HG02970 (cell line): ENCODE measurements around the gene CFAP74.

ENCODE experiments used
- ATAC-seq: cut with Tn5 transposase; IDR thresholded peaks from one replicate; pipeline ENCODE4 v1.9.1; 2021; ENCODE audit warnings: mild to moderate bottlenecking, moderate library complexity, moderate number of reproducible peaks; ENCODE audit not compliant: unreplicated experiment, low FRiP score

CFAP74 gene

DNA sequence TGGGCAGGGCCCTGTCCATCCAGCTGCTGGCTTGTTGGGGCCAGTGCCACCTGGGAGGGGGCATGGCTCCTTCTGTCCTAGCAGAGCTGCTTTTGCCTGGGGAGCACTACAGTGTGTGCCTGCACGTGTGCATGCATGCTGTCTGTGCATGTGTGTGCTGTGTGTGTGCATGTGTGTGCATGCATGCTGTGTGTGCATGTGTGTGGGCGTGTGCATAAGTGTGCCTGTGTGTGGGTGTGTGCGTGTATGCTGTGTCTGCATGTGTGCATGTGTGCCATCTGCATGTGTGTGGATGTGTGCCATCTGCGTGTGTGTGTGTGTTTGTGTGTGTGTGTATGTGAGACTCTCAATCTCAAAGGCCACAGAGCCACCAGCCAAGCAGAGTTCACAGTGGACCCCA is 38.3 kb upstream of the CFAP74 start:
- no peak for ATAC-seq

DNA sequence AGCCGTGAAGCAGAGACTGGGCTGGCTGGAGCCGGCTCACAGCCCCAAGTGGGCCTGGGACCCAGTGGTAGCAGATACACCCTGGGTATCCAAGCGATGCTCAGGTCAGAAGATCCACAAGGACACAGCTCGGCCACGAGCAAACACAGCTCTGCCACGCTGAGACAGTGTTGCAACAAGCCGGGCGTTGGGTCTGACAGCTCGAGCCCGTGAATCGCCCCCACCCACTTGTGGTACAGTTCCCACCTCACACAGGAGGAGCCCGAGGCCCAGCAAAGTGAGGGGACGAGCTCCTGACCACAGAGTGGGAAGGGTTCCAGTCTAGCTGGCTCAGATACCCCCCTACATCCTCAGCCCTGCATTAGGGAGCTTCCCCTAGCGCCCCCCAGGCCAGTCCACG is 37.7 kb upstream of the CFAP74 start:
- no peak for ATAC-seq

DNA sequence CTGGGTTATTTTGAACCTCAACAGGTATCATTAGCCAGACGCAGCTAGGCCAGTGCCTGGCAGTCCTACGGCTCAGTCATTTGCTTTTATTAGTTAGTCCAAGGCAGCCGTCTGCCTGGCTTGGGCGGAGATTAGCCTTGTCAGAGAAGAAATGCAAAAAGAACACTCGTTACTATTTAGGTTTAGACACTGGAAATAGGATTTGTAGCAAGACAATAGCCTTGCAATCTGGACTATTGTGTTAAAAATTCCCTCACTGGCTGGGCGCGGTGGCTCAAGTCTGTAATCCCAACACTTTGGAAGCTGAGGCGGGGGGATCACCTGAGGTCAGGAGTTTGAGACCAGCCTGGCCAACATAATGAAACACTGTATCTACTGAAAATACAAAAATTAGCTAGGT is 35.7 kb upstream of the CFAP74 start:
- ATAC-seq: no peak

DNA sequence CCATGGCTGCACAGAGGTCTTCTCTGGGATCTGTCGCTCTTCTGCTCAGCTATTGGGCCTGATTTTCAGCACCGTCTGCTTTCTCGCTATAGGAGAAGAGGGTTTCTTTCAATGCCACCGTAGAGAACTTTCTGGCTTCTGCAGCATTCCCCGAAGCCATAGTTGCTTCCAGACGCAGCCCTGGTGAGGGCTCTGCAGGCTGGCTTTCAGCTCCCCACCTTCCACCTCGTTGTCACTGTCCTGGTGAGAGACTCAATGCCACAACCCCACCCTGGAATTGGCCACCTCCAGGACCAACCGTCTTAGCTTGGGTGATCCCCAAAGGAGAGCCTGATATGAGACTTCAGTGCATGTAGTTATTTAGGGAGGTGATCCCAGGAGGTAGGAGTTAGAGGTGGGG is 34.6 kb upstream of the CFAP74 start:
- no peak for ATAC-seq

DNA sequence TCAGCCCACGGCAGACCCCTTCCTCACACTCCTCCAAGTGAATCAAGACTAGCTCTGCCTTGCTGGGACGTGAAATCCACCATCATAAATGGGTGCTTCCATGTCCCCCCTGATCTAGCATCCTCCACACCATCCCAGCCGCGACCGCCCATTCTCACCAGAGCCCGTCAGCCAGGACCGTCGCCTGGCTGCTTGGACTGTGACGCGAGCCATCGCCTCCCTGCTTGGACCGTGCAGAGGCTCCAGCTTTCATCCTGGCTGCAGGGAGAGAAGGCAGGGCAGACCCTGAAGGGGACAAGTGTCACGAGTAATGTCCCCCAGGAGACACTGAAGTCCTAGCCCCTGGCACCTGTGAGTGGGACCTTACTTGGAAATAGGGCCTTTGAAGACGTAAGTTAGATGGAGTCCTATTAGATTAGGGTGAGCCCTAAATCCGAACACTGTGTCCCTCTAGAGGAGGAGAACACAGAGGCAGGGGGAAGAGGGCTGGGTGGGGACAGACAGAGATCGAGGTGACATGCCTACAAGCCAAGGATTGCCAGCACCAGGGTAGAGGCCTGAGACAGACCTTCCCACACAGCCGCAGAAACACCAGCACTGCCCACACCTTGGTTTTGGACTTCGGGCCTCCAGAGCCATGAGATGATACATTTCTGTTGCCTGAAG is 33.9 kb upstream of the CFAP74 start:
- ATAC-seq: no peak

DNA sequence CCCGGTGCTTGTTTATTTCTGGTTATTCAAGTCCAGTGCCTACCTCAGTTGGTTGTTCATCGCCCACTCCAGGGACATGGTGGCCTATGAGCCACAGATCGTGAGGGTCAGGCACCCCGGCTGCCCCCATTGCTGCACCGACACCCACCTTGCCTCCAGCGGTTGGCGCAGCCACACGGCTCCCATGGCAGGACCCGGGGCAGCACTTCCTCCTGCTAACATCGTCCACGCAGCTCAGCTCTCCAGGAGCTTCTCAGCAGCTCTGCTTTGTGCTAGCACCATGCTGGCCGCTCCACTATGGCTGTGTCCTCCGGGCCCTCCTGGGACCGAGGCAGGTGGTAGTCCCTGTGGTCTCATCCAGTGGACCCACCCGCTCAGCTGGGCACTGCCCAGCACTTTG is 32.7 kb upstream of the CFAP74 start:
- no peak for ATAC-seq

DNA sequence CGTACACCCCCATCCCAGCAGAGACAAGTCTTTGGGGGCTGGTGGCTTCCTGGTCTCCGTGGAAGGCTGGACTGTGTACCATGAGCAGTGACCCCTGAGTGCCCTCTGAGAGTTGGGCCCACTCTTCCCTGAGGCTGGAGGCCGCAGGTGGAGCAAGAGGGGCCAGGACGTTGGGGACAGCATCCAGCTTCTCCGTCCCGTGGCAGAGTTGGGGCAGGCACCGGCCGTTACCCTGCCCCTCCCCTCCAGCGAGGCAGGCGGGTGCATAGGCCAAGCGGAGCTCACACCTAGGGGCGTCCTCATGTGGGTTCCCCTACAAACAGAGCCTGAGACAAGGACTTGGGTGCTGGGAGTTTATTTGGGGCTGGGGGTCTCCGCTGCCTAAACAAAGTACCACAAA is 29.6 kb upstream of the CFAP74 start:
- ATAC-seq: no peak

DNA sequence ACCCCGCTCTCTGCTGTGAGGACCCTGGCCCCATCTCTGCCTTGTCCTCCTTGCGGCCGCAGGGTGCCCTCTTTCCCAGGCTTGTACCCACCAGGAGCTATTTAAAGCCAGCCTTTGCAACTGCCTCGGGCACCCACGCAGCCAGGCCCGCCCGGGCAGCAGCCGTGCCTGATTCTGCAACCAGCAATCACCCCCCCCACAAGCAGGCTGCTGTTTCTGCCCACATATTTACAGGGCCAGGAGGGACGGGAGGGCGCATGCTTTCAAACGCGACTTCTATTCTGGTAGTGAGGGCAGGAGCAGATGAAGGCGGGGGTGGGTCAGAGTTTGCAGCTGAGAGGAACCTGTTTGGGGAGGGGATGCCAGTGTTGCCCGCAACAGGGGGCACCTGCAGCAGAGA is 29.2 kb upstream of the CFAP74 start:
- ATAC-seq: no peak

DNA sequence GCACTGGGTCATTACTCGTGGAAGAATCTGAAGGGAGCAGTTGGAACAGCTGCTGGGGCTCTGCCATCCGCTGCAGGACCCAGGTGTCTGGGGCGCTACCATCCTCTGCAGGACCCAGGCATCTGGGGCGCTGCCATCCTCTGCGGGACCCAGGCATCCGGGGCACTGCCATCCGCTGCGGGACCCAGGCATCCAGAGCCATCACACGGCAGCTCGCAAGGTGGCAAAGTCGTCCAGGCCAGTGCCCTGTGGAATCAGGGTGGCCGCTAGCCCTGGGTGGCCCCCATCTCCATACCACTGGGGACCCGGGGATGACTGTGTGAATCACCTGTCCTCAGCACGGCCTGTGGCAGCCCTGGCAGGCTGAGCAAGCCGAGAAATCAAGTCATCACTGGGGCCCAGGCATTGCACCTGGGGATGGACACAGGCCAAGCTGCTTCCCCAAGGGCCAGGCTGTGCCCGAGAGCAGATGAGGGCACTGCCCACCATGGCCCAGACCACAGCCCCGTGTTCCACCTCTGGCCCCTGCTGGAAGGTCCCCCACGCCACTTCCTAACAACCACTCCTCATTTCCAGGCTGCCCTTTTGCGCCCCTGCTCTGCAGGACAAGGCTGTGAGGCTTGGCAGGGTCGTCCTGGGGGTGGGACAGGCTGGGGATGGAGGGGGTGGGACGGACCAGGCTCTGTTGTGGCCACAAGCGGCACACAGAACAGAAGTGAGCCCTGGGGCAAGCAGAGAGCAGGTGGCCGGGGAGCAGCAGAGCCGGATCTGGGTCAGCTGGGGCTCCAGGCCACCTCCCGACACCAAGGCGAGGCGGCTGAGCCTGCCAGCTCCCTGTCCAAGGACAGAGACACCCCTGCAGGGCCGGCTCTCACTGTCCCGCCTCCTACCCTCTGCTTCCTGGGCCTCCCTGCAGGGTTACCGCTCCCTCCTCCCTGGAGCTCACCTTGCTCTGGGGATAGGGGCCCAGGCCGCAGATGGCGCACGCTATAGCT is 28.3 kb upstream of the CFAP74 start:
- ATAC-seq: no peak

DNA sequence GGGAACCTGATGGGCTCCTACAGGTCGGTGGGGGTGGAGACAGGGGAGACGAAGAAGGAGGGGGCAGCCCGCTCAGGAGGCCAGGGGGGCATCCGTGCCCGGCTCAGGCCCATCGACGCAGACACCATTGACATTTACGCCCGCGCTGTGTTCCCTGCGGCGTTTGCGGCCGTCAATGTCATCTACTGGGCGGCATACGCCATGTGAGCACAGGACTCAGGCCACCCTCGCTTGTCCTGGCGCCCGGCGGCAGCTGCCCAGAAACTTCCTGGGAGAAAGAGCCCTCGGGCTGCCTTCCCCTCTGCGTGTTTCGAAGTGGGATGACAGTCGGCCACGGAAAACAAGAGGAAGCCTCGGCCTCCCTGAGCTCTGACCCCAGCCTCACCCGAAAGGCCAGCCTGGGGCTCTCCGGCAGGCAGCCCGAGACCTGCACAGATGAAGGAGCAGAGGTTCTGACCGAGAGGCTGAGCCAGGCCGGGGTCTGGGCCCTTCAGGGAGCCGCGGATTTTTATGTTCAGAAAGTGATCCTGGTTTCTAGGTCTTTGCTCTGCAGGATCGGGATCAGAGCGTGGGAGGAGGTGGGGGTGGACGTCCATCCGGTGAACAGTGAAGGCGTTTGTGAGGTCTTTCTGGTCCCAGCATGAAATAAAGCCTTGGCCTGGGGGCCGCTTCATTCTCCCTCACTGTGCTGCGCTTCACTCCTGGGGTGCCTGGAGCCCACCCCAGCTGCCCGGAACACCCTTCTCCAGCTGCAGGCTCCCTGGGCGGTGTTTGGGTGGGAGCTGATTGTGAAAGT is 26.7 kb upstream of the CFAP74 start:
- ATAC-seq: no peak

DNA sequence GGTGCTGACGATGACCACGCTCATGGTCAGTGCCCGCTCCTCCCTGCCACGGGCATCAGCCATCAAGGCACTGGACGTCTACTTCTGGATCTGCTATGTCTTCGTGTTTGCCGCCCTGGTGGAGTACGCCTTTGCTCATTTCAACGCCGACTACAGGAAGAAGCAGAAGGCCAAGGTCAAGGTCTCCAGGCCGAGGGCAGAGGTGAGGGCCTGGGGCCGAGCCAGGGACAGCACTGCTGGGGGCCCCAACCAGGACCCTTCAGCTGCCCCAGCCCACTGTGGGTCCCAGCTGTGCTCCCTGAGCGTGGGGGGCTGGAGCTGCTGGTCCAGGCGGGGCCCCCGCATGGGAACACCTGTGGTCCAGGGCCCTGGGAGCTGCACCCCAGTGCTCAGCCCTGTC is 26.0 kb upstream of the CFAP74 start:
- no peak for ATAC-seq

DNA sequence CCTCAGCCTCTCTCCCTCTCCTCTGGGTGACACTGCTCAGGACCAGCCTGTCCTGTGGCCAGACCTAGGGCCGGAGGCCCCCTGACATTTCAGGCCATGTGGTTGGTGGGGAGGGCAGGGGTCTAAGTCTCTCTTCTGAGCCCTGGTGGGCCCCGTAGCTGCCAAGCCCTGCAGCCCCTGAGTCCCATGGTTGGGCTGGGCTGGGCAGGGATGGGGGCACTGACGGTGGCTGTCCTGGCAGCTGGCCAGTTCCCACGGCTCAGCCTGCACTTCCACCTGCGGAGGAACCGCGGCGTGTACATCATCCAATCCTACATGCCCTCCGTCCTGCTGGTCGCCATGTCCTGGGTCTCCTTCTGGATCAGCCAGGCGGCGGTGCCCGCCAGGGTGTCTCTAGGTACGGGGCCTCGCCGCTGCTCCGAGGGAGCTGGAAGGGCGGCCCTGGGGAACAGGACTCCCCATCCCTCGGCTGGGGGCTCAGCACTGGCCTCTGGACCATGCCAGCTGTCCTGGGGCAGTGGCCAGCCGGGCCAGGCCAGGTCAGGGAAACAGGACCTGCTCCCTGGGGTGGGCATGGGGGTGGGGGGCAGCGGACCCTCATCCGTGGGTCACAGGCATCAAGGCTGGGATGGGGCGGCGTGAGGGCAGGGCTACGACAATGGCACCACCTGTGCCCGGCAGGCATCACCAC is 25.4 kb upstream of the CFAP74 start:
- no peak for ATAC-seq

DNA sequence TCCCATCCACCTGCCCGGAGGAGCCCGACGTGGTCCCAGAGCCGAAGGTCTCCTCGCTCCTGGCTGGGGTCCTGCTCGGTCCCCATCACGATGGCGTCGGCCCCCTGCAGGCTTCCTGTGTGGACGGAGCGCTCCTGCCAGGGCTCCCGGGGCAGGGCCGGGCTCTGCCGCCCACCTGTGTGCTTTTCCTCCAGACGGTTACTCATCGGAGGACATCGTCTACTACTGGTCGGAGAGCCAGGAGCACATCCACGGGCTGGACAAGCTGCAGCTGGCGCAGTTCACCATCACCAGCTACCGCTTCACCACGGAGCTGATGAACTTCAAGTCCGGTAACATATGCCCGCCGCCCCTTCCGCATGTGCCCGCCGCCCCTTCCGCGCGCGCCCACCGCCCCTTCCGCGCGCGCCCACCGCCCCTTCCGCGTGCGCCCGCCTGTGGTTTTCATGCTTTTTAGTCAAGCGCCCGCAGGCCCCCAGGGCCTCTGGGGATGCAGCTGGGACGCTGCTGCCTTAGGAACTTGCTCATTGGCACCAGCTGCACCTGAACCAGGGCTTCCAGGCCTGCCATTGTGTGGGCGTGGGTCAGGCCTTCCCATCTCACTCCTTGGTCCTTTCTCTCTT is 24.5 kb upstream of the CFAP74 start:
- ATAC-seq: no peak

DNA sequence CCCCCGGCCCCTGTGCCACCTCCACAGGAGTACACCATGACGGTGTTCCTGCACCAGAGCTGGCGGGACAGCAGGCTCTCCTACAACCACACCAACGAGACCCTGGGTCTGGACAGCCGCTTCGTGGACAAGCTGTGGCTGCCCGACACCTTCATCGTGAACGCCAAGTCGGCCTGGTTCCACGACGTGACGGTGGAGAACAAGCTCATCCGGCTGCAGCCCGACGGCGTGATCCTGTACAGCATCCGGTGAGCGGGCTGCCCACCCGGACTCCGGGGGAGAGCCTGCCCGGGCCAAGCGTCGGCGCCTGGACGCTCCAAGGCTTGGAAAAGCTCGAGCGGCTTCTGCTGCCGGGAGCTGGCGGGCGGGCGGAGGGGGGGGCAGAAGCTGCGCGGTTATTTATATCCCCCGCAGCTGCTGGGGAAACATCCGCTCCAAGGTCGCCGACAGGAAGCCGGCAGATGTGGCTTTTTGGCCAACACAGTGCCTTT is 21.9 kb upstream of the CFAP74 start:
- no peak for ATAC-seq

DNA sequence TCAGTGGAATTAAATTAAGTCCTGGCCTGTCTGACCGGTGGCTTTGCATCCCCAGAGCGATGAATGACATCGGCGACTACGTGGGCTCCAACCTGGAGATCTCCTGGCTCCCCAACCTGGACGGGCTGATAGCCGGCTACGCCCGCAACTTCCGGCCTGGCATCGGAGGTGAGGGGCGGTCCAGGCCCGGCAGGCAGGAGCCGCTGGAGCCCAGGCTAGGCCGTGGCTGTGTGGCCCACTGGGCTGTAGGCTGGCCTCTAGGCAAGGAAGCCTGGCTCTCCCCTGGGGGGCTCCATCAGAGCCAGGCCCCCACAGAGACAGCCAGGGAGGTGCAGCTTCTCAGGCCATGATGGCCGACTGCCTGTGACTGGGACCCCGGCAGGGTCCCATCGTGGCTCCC is 21.3 kb upstream of the CFAP74 start:
- ATAC-seq: no peak

DNA sequence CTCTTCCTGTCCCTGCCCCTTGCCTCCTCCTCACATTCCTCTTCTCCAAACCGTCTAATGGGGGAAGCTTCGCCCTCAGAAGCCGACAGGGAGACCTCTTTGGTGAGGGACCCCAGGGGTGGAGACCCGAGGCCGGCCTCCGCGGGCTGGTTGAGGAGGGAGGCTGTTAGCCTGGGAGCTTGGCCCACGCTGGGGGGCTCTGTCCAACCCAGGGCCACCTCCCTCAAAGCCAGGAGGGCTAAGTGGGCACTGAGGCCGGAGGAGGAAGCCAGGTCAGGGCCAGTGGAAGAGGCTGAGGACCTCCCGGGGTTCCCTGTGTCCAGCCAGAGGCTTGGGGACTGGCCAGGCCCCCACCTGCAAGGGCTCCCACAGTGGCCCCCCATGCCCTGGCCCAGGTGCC is 20.9 kb upstream of the CFAP74 start:
- no peak for ATAC-seq

DNA sequence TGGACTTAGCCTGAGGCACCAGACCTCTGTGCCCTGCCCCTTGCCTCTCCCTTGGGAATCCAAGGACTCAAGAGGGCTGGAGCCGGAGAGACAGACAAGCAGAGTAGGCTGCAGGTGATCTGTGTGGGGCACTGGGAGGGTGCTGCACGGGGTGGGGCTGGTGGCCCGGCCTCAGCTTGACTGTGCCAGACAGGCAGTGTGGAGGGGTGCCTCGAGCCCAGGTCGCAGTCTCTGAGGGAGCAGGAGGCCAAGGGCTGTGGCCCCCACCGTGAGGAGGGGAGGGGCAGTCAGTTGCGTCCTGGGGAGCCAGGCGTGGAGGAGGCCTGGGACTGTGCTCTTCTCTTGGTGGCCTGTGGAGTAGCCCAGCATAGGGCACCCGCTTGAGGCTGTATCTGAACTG is 19.6 kb upstream of the CFAP74 start:
- no peak for ATAC-seq

DNA sequence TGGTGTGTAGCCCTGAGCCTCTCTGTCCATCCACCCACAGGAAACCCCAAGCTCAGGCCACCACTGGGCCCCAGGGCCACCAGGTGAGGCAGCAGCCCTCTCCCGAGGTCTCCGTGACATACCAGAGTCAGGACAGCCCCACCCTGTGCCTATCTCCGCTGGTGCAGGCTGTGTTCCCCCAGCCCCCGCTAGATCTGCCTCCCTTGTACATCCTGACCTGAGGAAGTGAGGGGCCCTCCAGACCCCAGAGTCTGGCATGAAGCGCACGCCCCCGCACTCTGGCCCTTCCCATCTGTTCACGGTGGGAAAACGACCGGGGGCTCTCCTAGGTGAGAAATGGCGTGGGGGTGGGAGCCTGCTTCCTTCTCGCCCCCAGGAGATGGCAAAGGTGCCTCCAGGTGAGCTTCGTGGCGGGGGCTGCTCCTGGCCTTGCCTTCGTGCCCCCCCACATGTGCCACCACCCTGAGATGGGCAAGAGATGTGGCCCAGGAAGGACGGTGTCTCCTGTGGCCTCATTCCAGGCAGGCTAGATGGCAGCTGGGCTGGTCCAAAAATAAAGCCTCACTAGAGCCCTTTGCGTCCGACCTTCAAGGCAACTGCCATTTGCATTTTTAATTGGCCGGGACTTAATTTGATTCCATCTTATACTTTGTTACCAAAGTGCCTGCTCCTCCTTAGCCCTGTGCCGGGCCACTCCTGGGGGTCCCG is 18.6 kb upstream of the CFAP74 start:
- no peak for ATAC-seq

DNA sequence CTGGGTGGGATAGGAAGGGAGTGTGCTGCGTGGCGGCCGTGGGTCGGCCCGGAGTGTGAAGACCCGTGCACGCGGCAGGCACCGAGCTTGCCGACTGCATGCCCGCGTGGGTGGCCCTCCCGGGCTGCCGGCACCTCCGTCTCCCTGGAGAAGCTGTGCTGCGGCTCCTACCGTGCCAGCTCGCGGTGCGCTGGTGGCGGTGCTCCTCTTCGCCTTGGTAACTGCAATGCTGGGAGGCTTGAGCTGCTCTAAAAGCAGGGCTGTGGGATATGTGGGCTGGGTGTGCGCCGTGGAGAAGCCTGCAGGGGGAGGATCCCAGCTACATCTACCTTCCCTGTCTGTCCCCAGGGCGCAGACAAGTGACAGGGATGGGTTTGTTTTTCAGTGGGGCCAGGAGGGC is 18.0 kb upstream of the CFAP74 start:
- ATAC-seq: no peak
